GM19099 (cell line): Measurements from ENCODE around the gene ANKZF1.

Source experiments
- POLR2A ChIP-seq: IDR thresholded peaks from 3 replicates; pipeline ENCODE4 v1.6.1; 2011; ENCODE audit warnings: low read depth; ENCODE audit not compliant: insufficient read length; ENCODE audit errors: extremely low read depth

ANKZF1 gene, protein sequence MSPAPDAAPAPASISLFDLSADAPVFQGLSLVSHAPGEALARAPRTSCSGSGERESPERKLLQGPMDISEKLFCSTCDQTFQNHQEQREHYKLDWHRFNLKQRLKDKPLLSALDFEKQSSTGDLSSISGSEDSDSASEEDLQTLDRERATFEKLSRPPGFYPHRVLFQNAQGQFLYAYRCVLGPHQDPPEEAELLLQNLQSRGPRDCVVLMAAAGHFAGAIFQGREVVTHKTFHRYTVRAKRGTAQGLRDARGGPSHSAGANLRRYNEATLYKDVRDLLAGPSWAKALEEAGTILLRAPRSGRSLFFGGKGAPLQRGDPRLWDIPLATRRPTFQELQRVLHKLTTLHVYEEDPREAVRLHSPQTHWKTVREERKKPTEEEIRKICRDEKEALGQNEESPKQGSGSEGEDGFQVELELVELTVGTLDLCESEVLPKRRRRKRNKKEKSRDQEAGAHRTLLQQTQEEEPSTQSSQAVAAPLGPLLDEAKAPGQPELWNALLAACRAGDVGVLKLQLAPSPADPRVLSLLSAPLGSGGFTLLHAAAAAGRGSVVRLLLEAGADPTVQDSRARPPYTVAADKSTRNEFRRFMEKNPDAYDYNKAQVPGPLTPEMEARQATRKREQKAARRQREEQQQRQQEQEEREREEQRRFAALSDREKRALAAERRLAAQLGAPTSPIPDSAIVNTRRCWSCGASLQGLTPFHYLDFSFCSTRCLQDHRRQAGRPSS

DNA sequence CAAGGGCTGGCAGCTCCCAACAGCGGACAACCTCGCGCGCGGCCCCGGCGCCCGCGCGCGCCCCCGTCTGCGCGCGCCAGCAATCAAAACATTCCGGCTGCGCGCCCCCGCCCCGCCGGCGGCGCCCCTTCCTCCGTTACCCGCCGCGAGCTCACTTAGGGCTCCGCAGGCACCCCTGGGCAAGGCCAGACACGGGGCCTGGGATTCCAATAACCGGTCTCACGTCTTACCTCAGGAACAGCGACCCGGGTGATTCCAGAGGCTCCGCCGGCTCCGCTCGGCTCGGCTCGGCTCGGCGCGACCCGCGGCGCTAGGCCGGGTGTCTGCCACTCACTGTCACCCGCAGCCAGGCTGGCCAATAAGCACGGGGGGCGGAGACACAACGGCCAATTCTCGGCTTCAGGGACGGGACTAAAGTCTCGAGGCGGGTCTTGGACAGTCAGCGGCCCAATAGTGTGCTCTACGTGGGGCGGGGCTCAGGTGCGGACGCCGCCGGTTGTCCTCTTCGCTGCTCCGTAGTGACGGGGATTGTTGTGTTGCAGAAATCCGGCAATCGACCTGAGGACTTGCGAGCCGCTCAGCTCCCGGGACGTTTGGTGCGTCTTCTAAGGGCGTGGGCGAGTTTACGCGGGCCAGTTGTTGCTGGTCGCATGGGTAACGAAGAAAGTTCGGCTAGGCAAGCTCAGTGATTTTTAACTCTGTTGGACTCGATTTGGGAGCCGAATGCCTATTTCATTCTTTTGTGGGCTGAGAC is at the start of gene ANKZF1, which contains the start of gene ATG9A:
TSS of gene ANKZF1 (plus strand) at position 502 of the 754 bp plus-strand sequence. CDS start 452 bp downstream, outside the sequence.
TSS of gene ATG9A (minus strand) at position 332 of the 754 bp plus-strand sequence. CDS start 1,612 bp downstream, outside the sequence.
- peak; percentile 80 for TF ChIP-seq POLR2A

DNA sequence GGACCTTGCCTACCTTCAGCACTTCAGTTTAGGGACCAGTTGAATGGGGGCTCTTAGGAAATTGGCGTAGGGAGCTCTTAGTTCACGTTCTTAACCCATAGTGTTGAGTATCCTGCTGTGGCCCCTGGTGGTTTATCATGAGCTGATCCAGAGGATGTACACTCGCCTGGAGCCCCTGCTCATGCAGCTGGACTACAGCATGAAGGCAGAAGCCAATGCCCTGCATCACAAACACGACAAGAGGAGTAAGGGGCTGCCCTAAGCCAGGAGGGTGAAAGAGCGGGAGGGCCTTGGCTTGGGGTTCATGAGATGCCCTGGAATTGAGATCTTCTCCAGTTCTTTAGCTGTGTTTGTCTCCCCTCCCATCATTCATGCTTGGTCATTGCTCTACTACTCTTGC is 48.6 kb upstream of the ANKZF1 start:
- no peak for TF ChIP-seq POLR2A

DNA sequence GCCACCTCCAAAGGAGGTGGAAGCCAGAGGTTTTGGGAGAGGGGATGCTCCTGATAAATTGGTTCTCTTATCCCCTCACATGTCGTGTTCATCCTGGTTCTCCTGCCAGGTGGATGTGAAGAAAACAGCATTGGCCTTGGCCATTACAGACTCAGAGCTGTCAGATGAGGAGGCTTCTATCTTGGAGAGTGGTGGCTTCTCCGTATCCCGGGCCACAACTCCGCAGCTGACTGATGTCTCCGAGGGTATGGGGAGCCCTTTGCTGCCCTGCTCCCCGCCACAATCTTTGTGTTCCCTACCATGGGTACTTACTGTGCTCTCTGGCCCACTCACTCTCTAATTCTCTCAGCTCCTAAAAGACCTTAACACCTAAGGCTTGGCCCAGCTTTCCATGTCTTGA is 48.1 kb upstream of the ANKZF1 start:
- TF ChIP-seq POLR2A: no peak

DNA sequence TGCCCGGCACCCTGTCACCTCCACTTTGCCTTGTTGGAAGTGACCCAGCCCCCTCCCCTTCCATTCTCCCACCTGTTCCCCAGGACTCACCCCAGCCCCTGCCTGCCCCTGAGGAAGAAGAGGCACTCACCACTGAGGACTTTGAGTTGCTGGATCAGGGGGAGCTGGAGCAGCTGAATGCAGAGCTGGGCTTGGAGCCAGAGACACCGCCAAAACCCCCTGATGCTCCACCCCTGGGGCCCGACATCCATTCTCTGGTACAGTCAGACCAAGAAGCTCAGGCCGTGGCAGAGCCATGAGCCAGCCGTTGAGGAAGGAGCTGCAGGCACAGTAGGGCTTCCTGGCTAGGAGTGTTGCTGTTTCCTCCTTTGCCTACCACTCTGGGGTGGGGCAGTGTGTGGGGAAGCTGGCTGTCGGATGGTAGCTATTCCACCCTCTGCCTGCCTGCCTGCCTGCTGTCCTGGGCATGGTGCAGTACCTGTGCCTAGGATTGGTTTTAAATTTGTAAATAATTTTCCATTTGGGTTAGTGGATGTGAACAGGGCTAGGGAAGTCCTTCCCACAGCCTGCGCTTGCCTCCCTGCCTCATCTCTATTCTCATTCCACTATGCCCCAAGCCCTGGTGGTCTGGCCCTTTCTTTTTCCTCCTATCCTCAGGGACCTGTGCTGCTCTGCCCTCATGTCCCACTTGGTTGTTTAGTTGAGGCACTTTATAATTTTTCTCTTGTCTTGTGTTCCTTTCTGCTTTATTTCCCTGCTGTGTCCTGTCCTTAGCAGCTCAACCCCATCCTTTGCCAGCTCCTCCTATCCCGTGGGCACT is 47.1 kb upstream of the ANKZF1 start:
- TF ChIP-seq POLR2A: no peak

DNA sequence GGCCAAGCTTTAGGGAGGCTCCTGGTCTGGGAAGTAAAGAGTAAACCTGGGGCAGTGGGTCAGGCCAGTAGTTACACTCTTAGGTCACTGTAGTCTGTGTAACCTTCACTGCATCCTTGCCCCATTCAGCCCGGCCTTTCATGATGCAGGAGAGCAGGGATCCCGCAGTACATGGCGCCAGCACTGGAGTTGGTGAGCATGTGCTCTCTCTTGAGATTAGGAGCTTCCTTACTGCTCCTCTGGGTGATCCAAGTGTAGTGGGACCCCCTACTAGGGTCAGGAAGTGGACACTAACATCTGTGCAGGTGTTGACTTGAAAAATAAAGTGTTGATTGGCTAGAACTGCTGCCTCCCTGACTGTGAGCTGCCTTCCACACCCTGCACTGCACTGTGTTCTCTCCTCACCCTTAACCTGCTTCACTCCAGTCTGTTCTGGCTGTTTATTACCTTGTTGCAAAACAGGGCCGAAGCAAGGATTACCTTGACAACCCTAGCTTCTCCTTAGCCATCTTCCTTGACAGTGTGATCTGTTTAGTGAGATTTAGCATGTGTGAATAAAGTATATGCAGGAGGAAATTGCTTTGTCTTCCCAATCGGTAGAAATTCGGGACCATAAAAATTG is 46.3 kb upstream of the ANKZF1 start:
- no peak for TF ChIP-seq POLR2A

DNA sequence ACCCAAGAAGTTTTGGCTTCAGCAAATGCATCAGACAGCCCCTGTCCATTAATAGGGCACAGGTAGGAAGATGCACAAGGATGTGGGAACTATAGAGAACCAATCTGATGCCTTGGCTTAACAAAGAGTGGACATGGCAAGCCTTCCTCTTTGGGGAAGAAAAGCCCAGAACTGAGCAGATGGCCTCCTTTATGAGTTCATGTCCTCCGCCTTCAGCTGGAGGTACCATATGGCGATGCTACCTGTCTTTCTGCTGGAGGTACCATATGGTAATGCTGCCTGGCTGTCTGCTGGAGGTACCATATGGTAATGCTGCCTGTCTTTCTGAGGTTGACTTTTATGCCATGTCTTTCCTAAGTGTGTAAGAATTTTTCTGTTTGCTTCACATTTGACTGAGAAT is 45.5 kb upstream of the ANKZF1 start:
- TF ChIP-seq POLR2A: no peak

DNA sequence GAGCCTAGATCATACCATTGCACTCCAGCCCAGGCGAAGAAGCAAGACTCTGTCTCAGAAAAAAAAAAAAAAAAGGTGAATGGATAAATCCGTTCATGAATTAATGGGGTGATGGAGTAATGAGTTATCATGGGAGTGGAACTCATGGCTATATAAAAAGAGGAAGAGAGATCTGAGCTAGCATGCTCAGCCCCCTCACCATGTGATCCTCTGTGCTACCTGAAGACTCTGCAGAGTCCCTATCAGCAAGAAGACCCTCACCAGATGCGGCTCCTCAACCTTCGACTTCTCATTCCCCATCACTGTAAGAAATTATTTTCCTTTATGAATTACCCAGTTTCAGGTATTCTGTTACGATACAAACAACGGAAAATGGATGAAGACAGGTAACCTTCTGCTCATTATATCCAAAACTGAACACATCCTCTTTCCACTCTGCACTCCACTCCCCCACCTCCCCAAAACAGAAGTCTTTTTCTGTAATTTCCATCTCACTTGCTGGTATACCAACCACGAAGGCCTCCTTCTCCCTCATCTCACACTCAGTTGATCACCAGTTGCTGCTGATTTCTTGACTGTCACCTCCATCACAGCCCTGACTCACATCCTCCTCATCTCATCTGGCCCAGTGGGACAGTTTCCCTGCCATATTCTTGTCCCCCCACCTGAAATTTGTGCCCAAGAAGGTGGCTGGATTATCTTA is 42.7 kb upstream of the ANKZF1 start:
- no peak for TF ChIP-seq POLR2A

DNA sequence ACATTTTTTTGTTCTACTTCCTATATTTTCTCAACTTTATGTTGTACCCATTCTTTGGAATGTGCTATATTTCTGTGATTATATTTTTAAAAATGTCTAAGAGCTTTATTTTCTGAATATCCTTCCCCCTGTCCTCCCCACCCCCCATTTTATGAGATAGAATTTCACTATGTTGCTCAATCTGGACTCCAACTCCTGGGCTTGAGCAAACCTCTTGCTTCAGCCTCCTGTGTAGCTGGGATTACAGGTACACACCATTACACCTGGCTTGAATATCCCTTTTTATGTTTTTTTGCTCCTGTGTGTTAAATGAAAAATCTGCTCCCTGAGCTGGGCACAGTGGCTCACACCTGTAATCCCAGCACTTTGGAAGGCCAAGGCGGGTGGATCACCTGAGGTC is 32.2 kb upstream of the ANKZF1 start:
- no peak for TF ChIP-seq POLR2A

DNA sequence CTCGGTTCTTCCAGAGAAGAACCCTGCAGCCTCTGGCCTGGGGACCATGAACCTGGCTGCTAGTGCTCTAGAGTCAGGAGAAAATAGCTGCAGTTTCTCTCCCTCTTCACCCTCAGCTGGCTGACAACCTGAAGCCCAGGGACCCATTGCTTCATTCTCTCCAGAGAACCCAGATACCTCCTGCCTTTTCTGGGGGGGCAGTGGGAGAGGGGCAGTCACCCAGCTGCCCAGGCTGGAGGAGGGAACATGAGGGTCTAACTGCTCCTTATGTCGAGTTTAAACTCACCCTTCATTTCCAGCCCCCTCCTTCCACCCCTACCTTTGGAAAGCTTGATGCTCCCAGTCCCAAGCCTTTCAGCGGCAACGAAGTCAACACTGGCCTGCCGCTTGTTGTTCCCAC is 30.6 kb upstream of the ANKZF1 start:
- no peak for TF ChIP-seq POLR2A

DNA sequence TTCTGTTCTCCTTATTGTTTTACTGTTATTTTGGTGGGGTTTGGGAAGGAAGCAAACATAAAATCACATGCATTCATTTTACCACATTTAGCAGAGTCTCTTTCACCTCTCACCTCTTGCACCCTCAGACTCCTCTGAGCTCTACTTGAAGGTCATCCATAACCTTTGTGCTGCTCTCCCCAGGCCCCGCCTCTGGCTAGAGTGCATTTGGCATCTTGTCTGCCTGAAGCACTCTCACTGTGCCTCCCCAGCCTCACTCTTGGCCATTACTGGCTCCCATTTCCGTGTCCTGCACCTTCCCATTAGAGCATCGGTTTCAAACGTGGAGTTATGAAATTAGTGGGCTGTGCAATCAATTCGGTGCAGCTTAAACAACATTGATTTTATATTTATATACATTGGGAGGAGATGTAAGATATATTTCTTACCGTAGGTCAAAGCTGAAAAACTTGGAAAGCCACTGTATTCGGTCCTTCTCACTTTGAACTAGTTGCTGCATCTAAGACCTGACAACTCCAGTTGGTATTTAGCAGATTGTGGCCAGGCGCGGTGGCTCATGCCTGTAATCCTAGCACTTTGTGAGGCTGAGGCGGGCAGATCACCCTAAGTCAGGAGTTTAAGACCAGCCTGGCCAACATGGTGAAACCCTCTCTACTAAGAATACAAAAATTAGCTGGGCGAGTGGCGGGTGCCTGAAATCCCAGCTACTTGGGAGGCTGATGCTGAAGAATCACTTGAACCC is 30.0 kb upstream of the ANKZF1 start:
- no peak for TF ChIP-seq POLR2A

DNA sequence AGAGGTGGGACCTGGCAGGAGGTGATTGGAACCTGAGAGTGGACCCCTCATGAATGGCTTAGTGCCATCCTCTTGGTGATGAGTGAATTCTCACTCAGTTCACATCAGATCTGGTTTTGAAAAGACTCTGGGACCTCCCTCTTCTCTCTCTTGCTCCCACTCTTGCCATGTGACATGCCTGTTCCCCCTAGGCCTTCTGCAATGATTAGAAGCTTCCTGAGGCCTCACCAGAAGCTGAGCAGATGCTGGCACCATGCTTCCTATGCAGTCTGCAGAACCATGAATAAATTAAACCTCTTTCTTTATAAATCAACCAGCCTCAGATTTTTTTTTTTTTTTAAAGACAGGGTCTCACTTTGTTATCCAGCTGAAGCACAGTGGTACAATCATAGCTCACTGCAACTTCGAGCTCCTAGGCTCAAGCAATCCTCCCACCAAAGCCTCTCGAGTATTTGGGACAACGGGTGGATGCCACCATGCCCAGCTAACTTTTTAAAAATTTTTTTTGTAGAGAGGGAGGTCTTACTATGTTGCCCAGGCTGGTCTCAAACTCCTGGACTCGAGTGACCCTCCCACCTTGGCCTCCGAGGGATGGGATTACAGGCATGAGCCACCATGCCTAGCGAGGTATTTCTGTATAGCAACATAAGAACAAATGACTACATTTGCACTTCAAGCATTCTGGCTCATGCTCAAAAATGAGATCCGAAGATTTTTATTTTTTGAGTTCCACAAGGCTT is 25.0 kb upstream of the ANKZF1 start:
- no peak for TF ChIP-seq POLR2A

DNA sequence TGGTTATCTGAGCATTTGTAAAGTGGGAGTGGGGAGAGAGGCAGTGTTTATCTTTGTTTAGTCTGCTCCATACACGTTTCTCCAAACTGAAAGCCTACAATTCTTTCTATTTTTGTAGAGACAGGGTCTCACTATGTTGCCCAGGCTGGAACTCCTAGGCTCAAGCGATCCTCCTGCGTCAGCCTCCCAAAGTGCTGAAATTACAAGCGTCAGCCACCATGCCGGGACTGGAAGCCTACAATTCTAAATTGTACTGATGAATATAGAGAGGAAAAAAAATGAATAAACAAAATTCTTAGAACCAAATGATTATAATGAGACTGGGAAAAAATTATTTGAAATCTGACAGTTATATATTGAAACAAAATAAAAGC is 24.5 kb upstream of the ANKZF1 start:
- TF ChIP-seq POLR2A: no peak
